Neural crest cell (in vitro differentiated cells): ENCODE measurements around the gene TBX4. TPM values are rescaled to one million over a fixed set of nuclear protein-coding genes. Genes with fewer than 3 reads are reported as not detected.

Experiments used
- DNase-seq: peaks from one replicate; pipeline ENCODE4 v3.0.0; 2021; ENCODE audit warnings: low read depth, mixed read lengths, low spot score
- H3K27ac Mint-ChIP-seq: one replicate; pipeline ENCODE4 v1.8.0; 2021; ENCODE audit warnings: mild to moderate bottlenecking, mixed read lengths; ENCODE audit not compliant: unreplicated experiment
- H3K27me3 Mint-ChIP-seq: 2 replicates; pipeline ENCODE4 v1.8.0; 2021; ENCODE audit warnings: low read depth, mild to moderate bottlenecking, mixed read lengths
- H3K36me3 Mint-ChIP-seq: 2 replicates; pipeline ENCODE4 v1.8.0; 2021; ENCODE audit warnings: low read depth, mild to moderate bottlenecking, mixed read lengths
- H3K4me1 Mint-ChIP-seq: 2 replicates; pipeline ENCODE4 v1.8.0; 2021; ENCODE audit warnings: mixed read lengths
- H3K4me3 Mint-ChIP-seq: one replicate; pipeline ENCODE4 v1.8.0; 2021; ENCODE audit warnings: mild to moderate bottlenecking, mixed read lengths
- H3K9me3 Mint-ChIP-seq: 2 replicates; pipeline ENCODE4 v1.8.0; 2021; ENCODE audit warnings: mixed read lengths
- total RNA-seq: library from RNA; stranded (reverse); gene quantifications from 2 replicates; pipeline ENCODE4 v1.2.1, GENCODE V29; 2021
- TF ChIP-seq, protein P1 (sequence below): fragments of 200-600 bp; sonication (generic); conservative IDR thresholded peaks from 2 replicates; pipeline ENCODE4 v1.5.0; 2021; ENCODE audit warnings: antibody characterized with exemption, mild to moderate bottlenecking

TBX4 gene
- total RNA-seq, 1 donor from 2014 or later, result not detected

DNA sequence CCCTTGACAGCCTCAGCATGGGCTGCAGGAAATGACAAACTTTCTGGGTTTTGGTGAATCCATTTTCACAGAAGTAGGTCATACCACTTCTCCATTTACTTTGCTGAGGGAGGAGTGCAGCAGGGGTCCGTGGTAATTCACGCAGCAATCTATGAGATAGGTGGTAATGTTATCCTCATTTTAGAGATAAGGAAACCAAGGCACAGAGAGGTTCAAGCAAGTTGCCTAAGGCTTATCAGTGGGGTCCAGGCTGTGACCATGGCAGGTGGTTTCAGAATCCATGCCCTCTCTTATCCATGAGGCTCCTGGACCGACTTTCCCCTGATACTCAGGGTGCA, 12.6 kb downstream of the TBX4 start:
- TF ChIP-seq, protein P1, sequence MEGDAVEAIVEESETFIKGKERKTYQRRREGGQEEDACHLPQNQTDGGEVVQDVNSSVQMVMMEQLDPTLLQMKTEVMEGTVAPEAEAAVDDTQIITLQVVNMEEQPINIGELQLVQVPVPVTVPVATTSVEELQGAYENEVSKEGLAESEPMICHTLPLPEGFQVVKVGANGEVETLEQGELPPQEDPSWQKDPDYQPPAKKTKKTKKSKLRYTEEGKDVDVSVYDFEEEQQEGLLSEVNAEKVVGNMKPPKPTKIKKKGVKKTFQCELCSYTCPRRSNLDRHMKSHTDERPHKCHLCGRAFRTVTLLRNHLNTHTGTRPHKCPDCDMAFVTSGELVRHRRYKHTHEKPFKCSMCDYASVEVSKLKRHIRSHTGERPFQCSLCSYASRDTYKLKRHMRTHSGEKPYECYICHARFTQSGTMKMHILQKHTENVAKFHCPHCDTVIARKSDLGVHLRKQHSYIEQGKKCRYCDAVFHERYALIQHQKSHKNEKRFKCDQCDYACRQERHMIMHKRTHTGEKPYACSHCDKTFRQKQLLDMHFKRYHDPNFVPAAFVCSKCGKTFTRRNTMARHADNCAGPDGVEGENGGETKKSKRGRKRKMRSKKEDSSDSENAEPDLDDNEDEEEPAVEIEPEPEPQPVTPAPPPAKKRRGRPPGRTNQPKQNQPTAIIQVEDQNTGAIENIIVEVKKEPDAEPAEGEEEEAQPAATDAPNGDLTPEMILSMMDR, result no peak

DNA sequence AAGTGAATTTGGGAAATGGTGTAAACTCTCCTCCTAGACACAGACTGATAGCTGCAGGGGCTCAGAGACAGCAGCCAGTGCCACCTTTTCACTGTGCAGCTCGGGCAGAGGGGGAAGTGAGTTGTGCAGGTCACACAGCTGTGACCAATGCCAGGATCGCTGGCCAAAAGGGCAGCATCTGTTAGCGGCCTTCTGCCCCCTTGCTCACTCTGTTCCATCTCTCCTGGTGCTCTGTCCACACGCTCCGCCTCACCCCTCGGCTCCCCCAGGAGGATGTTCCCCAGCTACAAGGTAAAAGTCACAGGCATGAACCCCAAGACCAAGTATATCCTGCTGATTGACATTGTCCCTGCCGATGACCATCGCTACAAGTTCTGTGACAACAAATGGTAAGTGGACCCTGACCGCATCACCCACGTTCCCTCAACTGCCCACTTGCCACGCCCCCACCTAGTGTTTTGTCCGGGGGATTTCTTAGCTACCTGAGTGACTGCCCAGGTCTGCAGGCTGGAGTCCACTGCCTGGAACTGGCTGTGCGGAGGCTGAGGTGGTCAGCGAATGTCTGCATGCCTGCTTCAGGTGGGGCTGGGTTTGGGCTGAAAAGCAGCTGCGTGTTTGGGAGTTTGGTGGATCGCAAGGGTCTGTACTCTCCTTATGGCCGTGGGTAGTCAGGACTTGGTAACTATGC, 13.5 kb downstream of the TBX4 start:
- peaks cover 52% of the 10 kb centered on the region for H3K27me3 Mint-ChIP-seq

More for the DNA sequence above, 12.6 kb downstream of the TBX4 start:
- Mint-ChIP-seq H3K9me3 (no peaks in the 10 kb centered on the region), H3K27ac (no peak overlapping the region), H3K36me3 (no peaks in the 10 kb centered on the region), H3K4me1 (peaks cover 20% of the 10 kb centered on the region), H3K4me3 (peak overlapping the region; percentile 23), H3K27me3 (peaks cover 61% of the 10 kb centered on the region)
- no peak for DNase-seq

DNA sequence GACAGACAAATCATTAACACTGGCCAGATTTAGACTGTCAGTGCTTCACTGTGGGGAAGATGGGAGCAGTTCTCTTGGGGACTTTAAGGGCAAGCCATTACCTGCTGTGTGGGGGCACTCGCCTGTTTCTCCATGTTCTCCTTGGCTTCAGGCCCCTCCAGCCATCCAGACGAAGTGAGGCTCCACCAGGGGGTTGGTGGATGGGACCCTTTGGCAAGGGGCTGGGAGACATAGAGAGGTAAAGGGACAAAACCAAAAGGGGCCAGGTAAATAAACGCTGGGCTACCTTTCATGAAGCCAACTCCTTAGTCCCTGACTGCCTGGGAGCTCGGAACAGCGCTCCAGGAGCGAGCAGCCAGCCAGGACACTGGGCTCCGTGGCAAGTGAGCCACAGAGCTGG, 14.0 kb downstream of the TBX4 start:
- Mint-ChIP-seq H3K36me3 (no peaks in the 10 kb centered on the region), H3K4me3 (no peak overlapping the region), H3K27me3 (peaks cover 47% of the 10 kb centered on the region), H3K4me1 (peaks cover 20% of the 10 kb centered on the region), H3K27ac (no peak overlapping the region), H3K9me3 (no peaks in the 10 kb centered on the region)
- TF ChIP-seq, protein P1, result no peak
- DNase-seq, result no peak

More for the DNA sequence above, 13.5 kb downstream of the TBX4 start:
- Mint-ChIP-seq H3K9me3 (no peaks in the 10 kb centered on the region), H3K4me3 (no peak overlapping the region), H3K36me3 (no peaks in the 10 kb centered on the region), H3K4me1 (peaks cover 20% of the 10 kb centered on the region), H3K27ac (no peak overlapping the region)
- DNase-seq, result no peak
- TF ChIP-seq, protein P1, result no peak

DNA sequence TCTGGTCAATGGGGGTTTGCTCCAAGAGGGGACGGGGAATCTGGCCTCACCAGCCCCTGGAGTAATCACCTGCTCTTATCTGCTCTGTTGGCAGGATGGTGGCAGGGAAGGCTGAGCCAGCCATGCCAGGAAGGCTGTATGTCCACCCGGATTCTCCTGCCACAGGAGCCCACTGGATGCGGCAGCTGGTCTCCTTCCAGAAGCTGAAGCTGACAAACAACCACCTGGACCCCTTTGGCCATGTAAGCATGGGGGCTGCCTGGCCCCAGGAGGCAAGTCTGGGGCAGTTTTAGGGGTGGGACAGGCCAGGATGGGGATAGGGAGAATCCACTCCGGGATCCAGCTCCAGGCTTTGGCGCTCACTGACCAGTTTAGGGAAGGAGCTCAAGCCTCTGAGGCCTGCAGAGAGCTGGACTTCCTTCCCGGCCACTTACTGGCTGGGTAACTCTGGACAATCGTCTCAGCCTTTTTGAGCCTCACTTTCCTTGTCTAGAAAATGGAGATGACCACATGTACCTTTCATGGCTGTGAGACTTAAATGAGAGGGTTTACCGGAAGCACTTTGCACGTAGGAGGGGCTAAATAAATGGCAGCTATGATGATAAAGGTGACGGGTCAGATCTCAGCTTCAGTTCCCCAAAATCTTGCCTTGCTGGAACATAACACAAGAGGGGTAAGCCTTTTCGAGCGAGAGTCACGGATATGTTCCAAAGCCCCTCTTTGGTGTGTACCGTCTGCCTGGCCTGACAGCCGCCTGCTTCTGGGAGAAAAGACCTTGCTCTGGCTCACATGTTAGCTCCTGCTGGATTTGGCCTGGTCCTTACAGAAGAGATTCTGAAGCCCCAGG, 15.4 kb downstream of the TBX4 start:
- Mint-ChIP-seq H3K4me1 (peaks cover 9% of the 10 kb centered on the region), H3K36me3 (no peaks in the 10 kb centered on the region), H3K27ac (no peak overlapping the region), H3K4me3 (no peak overlapping the region), H3K9me3 (no peaks in the 10 kb centered on the region), H3K27me3 (peaks cover 34% of the 10 kb centered on the region)
- TF ChIP-seq, protein P1, result no peak
- peak; percentile 55 for DNase-seq

DNA sequence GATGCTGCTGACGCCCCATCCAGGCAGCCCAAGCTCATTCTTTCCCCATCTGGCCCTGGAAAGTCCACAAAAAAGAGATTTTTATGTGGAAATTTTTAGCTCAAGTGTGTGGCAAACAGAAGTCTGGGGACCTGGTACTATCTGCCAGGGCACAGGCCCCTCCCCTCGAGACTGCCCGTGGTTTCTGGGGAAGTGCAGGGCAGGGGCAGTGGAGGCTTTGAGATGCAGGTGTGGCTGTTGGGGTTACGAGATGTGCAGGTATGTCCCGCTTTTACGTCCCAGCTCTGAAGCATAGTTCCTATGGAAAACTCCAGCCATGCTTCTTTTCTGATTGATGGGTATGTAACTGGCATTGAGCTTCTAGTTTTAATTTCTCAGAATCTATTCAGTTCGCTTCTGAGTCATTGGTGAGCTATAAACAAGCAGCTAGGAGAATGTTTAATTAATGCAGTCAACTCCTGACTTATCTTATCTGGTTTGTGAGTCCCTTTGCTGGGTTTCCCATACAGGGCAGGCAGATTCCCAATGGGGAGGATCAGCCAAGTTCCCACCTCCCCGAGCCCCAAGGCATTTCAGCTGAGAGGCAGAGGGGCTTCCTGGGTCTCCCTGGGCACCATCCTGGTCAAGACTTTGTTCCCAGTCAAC, 16.2 kb downstream of the TBX4 start:
- peaks cover 28% of the 10 kb centered on the region for H3K27me3 Mint-ChIP-seq
- H3K9me3 Mint-ChIP-seq, result no peaks in the 10 kb centered on the region
- no peaks in the 10 kb centered on the region for H3K36me3 Mint-ChIP-seq
- no peak overlapping the region for H3K27ac Mint-ChIP-seq
- H3K4me3 Mint-ChIP-seq, result no peak overlapping the region
- TF ChIP-seq, protein P1, result no peak
- no peak for DNase-seq
- peaks cover 6% of the 10 kb centered on the region for H3K4me1 Mint-ChIP-seq
